Measurements from ENCODE around the gene S100A12.

The S100A12 gene

GRCh38 chr1:153389401-153389800, 14.0 kb upstream of the S100A12 start:
- Histone ChIP-seq H3K4me2 (ENCODE audit: low read depth, low read length, poor library complexity, severe bottlenecking) (no peak overlapping the region), H3K9me3 (ENCODE audit: insufficient read depth, low read length) (no peaks in the 10 kb centered on the region), H2AFZ (ENCODE audit: low read depth, low read length, severe bottlenecking) (no peak overlapping the region), H4K20me1 (ENCODE audit: low read depth, low read length) (no peaks in the 10 kb centered on the region), H3K36me3 (ENCODE audit: low read length) (no peaks in the 10 kb centered on the region), H3K9ac (ENCODE audit: low read length) (no peak overlapping the region), H3F3A (ENCODE audit: insufficient read depth) (no peaks in the 10 kb centered on the region), H3K9me2 (replicated peaks; ENCODE audit: insufficient read depth, low read length) (no peaks in the 10 kb centered on the region), H3K27me3 (ENCODE audit: low read length) (no peaks in the 10 kb centered on the region), H3K4me3 (ENCODE audit: insufficient read depth, low read length, poor library complexity, severe bottlenecking) (no peak overlapping the region), H3K27ac (ENCODE audit: low read depth, low read length) (no peak overlapping the region), H3K79me2 (ENCODE audit: insufficient read depth, low read length) (no peaks in the 10 kb centered on the region)
- TF ChIP-seq CTCF (IDR thresholded peaks at IDR 0.05; ENCODE audit: insufficient read depth, low read length, poor library complexity, severe bottlenecking) (no peak), EZH2phosphoT487 (conservative IDR thresholded peaks at IDR 0.05; ENCODE audit: low read length) (no peak)

- Histone ChIP-seq H2AFZ (ENCODE audit: low read depth, low read length, severe bottlenecking) (no peak overlapping the region), H3F3A (ENCODE audit: insufficient read depth) (no peaks in the 10 kb centered on the region), H3K9me3 (ENCODE audit: insufficient read depth, low read length) (no peaks in the 10 kb centered on the region), H3K27ac (ENCODE audit: low read depth, low read length) (no peak overlapping the region), H3K79me2 (ENCODE audit: insufficient read depth, low read length) (no peaks in the 10 kb centered on the region), H3K9me2 (replicated peaks; ENCODE audit: insufficient read depth, low read length) (no peaks in the 10 kb centered on the region), H3K4me3 (ENCODE audit: insufficient read depth, low read length, poor library complexity, severe bottlenecking) (no peak overlapping the region), H3K4me2 (ENCODE audit: low read depth, low read length, poor library complexity, severe bottlenecking) (no peak overlapping the region), H4K20me1 (ENCODE audit: low read depth, low read length) (no peaks in the 10 kb centered on the region), H3K36me3 (ENCODE audit: low read length) (no peaks in the 10 kb centered on the region), H3K9ac (ENCODE audit: low read length) (no peak overlapping the region), H3K27me3 (ENCODE audit: low read length) (no peaks in the 10 kb centered on the region)
- no peak for TF ChIP-seq EZH2phosphoT487 (conservative IDR thresholded peaks at IDR 0.05; ENCODE audit: low read length)
Observed at GRCh38 chr1:153387785-153388184, 12.4 kb upstream of the S100A12 start.

DNA sequence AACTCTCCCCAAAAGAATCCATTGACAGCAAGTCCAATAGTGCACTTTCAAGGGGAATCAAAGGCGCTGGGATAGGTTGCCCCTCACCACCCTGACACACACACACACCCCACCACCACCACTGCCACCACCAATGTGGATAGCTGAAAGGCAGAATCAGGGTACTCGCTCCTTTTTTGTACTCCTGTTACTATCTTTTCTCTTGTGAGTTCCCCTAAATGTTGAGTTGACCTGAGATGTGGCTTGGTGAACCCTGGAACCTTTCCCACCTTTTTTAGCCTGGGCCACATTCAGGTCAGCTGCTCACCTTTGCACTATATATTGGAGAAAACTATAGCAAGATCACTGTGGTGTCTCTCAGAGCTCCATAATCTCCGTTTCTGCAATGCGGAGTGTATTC, 11.6 kb upstream of the S100A12 start:
- Histone ChIP-seq H3K9me3 (ENCODE audit: insufficient read depth, low read length) (no peaks in the 10 kb centered on the region), H3K9me2 (replicated peaks; ENCODE audit: insufficient read depth, low read length) (no peaks in the 10 kb centered on the region), H3K36me3 (ENCODE audit: low read length) (no peaks in the 10 kb centered on the region), H3K4me3 (ENCODE audit: insufficient read depth, low read length, poor library complexity, severe bottlenecking) (no peak overlapping the region), H3K27ac (ENCODE audit: low read depth, low read length) (no peak overlapping the region), H3K4me2 (ENCODE audit: low read depth, low read length, poor library complexity, severe bottlenecking) (no peak overlapping the region), H3F3A (ENCODE audit: insufficient read depth) (no peaks in the 10 kb centered on the region), H3K79me2 (ENCODE audit: insufficient read depth, low read length) (no peaks in the 10 kb centered on the region), H3K9ac (ENCODE audit: low read length) (no peak overlapping the region), H3K27me3 (ENCODE audit: low read length) (no peaks in the 10 kb centered on the region), H2AFZ (ENCODE audit: low read depth, low read length, severe bottlenecking) (no peak overlapping the region), H4K20me1 (ENCODE audit: low read depth, low read length) (no peaks in the 10 kb centered on the region)
- TF ChIP-seq EZH2phosphoT487 (conservative IDR thresholded peaks at IDR 0.05; ENCODE audit: low read length), result no peak

DNA sequence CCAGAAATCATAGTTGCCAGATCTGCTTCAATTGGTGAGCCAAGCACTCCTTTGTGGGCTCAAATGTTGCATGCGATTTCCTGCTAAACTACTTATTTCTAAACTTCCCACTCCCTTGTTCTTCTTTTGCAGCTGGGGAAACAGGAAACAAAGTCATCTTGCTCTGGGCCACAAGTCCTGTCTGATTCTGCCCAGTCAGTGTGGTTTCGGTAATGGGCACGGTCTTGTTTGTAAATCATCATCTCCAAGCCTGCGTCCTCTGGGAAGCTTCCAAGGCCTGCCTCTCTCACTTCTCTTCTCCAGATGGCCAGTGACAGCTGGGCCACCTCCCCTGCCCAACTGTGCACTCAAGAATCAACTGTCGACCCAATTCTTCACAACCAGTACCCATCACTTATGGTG, 11.1 kb upstream of the S100A12 start:
- Histone ChIP-seq H3K9me3 (ENCODE audit: insufficient read depth, low read length) (peaks cover under 1% of the 10 kb centered on the region; the same call in 1 of the 2 replicates), H4K20me1 (ENCODE audit: low read depth, low read length) (no peaks in the 10 kb centered on the region), H3K27me3 (ENCODE audit: low read length) (no peaks in the 10 kb centered on the region), H3F3A (ENCODE audit: insufficient read depth) (no peaks in the 10 kb centered on the region), H3K9ac (ENCODE audit: low read length) (no peak overlapping the region), H3K27ac (ENCODE audit: low read depth, low read length) (no peak overlapping the region), H2AFZ (ENCODE audit: low read depth, low read length, severe bottlenecking) (no peak overlapping the region), H3K4me2 (ENCODE audit: low read depth, low read length, poor library complexity, severe bottlenecking) (no peak overlapping the region), H3K36me3 (ENCODE audit: low read length) (no peaks in the 10 kb centered on the region), H3K9me2 (replicated peaks; ENCODE audit: insufficient read depth, low read length) (no peaks in the 10 kb centered on the region), H3K4me3 (ENCODE audit: insufficient read depth, low read length, poor library complexity, severe bottlenecking) (no peak overlapping the region), H3K79me2 (ENCODE audit: insufficient read depth, low read length) (no peaks in the 10 kb centered on the region)
- TF ChIP-seq CTCF (IDR thresholded peaks at IDR 0.05; ENCODE audit: insufficient read depth, low read length, poor library complexity, severe bottlenecking) (no peak), EZH2phosphoT487 (conservative IDR thresholded peaks at IDR 0.05; ENCODE audit: low read length) (no peak)

Data from SU-DHL-6 (cell line).